Inferior parietal cortex (tissue), 1 donor: ENCODE data around the gene AFAP1.

Experiments
- DNase-seq: peaks from one replicate; pipeline ENCODE4 v3.0.0-alpha.2; 2016; ENCODE audit errors: extremely low spot score

Gene AFAP1

GRCh38 chr4:7865533-7865932, 74.1 kb downstream of the AFAP1 start:
- DNase-seq, result no peak

- no peak for DNase-seq
These were observed 75.0 kb downstream of the AFAP1 start for GRCh38 chr4:7864685-7865084.

GRCh38 chr4:7863911-7864681, 75.6 kb downstream of the AFAP1 start:
- no peak for DNase-seq

GRCh38 chr4:7862561-7863192, 77.0 kb downstream of the AFAP1 start:
- DNase-seq, result no peak

- no peak for DNase-seq
These were observed 78.2 kb downstream of the AFAP1 start for GRCh38 chr4:7861440-7861881.

- no peak for DNase-seq
These were observed 79.0 kb downstream of the AFAP1 start for GRCh38 chr4:7860600-7861163.

GRCh38 chr4:7859326-7859725, 80.3 kb downstream of the AFAP1 start:
- DNase-seq, result no peak

GRCh38 chr4:7858498-7858897, 81.2 kb downstream of the AFAP1 start:
- DNase-seq, result no peak

GRCh38 chr4:7857993-7858392, 81.7 kb downstream of the AFAP1 start:
- no peak for DNase-seq

GRCh38 chr4:7857238-7857701, 82.4 kb downstream of the AFAP1 start:
- DNase-seq, result no peak

GRCh38 chr4:7855731-7856130, 83.9 kb downstream of the AFAP1 start:
- no peak for DNase-seq

GRCh38 chr4:7854697-7855370, 84.8 kb downstream of the AFAP1 start:
- DNase-seq, result no peak

- no peak for DNase-seq
These were observed 85.4 kb downstream of the AFAP1 start for GRCh38 chr4:7854216-7854615.

GRCh38 chr4:7853271-7853670, 86.4 kb downstream of the AFAP1 start:
- DNase-seq, result no peak

- DNase-seq, result no peak
These were observed 87.0 kb downstream of the AFAP1 start for GRCh38 chr4:7852568-7853185.

- no peak for DNase-seq
These were observed 89.2 kb downstream of the AFAP1 start for GRCh38 chr4:7850489-7850888.

GRCh38 chr4:7847206-7847605, 92.5 kb downstream of the AFAP1 start:
- no peak for DNase-seq

GRCh38 chr4:7845493-7846128, 94.0 kb downstream of the AFAP1 start:
- DNase-seq, result no peak

GRCh38 chr4:7844594-7844991, 95.1 kb downstream of the AFAP1 start:
- no peak for DNase-seq

GRCh38 chr4:7843831-7844593, 95.6 kb downstream of the AFAP1 start:
- DNase-seq, result no peak
